ENCODE results near the gene ARHGAP22.

GRCh38 chr10:48557511-48558123 is 47.3 kb downstream of the ARHGAP22 start:
- TF ChIP-seq CTCF (conservative IDR thresholded peaks at IDR 0.05; ENCODE audit: low read depth in 2 of 2) (no peak), EZH2phosphoT487 (IDR thresholded peaks at IDR 0.05; ENCODE audit: unreplicated experiment) (no peak), POLR2AphosphoS5 (IDR thresholded peaks at IDR 0.05; ENCODE audit: low read depth) (no peak), EZH2 (IDR thresholded peaks at IDR 0.05; ENCODE audit: low read depth, unreplicated experiment) (no peak), ZNF331 (CRISPR knock-in tag; IDR thresholded peaks at IDR 0.05; ENCODE audit: low read depth) (no peak), REST (IDR thresholded peaks at IDR 0.05; ENCODE audit: unreplicated experiment) (no peak), CREB1 (CRISPR knock-in tag; IDR thresholded peaks at IDR 0.05; ENCODE audit: low read depth) (no peak), JUNB (IDR thresholded peaks at IDR 0.05; ENCODE audit: unreplicated experiment) (no peak), ETS1 (IDR thresholded peaks at IDR 0.05) (no peak)

All from GM23338 (cell line).